Measurements from ENCODE around the gene CDC20. TPM values are rescaled to one million over a fixed set of nuclear protein-coding genes. Genes with fewer than 3 reads are reported as not detected.

CDC20 gene
- total and polyA plus RNA-seq, 12 donors: 0.32 to 12.8 (median 2.3) TPM

DNA sequence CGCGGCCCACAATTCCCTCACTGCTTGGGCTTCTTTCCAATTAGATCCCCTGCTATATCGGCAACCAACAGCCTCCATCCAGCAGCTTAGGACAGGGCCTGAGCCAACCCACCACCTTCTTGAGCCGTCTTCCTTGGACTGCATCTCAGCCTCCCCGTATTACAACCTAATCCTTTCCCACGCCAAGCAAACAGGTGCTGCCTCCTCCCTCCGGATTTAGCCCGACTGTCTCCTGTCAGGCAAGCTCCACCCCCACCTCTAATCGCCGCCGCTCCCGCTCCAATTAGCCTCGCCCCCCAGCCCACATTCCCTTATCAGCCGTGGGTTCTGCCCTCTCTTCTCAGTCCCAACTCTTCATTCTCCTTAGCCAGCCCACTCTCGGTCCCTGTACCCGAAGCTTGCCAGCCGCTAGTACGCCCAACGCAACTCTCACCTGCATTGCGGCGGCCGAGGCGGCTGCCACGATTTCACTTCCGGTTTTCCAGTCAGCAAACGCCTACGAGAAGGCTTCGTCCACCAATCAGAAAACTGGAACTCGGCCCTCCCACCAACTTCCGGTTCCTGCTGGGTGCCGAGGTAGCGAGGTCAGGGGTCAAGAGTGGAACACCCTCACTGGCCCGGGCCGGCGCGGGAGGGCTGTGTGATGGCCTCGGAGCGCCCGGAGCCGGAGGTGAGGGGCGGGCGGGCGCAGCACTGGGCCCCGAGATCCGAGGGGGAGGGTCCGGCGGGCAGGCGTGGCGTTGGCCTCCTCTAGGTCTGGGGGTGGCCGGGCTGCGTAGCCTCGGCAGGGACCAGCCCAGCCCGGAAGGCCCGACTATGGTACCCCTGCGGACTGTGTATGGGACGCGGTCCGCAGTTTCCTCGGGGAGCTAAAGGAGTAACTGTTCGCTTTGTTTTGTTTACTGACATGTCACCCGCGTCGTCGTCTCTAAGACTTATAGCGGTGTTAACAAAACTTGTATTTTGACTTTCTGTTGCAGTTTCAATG, 30.8 kb downstream of the CDC20 start, which contains the start of the genes MED8 and SZT2:
MED8 (minus strand) TSS at position 475 of the 988 bp plus-strand sequence; CDS start at position 439, 36 bp downstream.
SZT2 (plus strand) TSS at position 574 of the 988 bp plus-strand sequence; CDS start at position 644, 70 bp downstream.
- intact Hi-C loops (cut with DNase I): no loop called here
- H3K4me1 ChIP-seq (replicated peaks in 1 of 2): peaks cover 16 to 27% of the 10 kb centered on the region in 2 donors
- H3K27me3 ChIP-seq: no peaks in the 10 kb centered on the region
- peak within 1 kb of the TSS; percentile 65 to 93 (median 86) for H3K4me3 ChIP-seq
- TF ChIP-seq CTCF (IDR thresholded peaks at IDR 0.05): peak in 1 of 6 experiments; percentile 2
- peak; percentile 58 to 72 for TF ChIP-seq POLR2A (IDR thresholded peaks at IDR 0.05)
- H3K36me3 ChIP-seq (replicated peaks in 1 of 2): peaks cover 0 to 31% of the 10 kb centered on the region in 2 donors
- H3K27ac ChIP-seq: peak within 1 kb of the TSS; percentile 51 to 88 (median 67)
- WGBS, 4 donors: 0 to 1% (median 0%) methylated on average over 43 to 65 of the region's 65 CpGs
- peak; percentile 96 to 99 (median 96) for DNase-seq
- H3K9me3 ChIP-seq (replicated peaks in 1 of 3): no peaks in the 10 kb centered on the region

DNA sequence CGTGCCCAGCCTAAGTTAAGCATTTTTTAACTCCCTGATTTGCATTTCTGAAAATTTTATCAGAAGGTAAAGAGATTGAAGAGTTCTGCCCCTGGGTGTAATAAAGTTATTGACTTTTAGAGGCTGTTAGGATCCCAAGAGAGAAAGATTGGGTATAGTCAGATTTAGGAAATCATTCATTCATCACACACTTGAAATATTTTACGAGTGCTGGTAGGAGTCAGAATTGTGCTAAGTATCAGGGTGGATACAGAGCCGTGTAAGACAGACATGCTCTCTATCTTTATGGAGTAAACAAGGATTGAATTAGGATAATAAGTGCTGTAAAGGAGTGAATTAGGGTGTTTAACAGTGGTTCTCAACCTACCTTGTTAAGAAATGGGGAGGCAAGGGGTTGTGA, 33.9 kb downstream of the CDC20 start:
- H3K36me3 ChIP-seq (replicated peaks in 1 of 2): peaks cover 0 to 12% of the 10 kb centered on the region in 2 donors

GRCh38 chr1:43395523-43395922, 36.7 kb downstream of the CDC20 start:
- no peak overlapping the region for H3K27ac ChIP-seq
- intact Hi-C loops (cut with DNase I): no loop called here
- DNase-seq: no peak
- no peaks in the 10 kb centered on the region for H3K27me3 ChIP-seq
- no peak overlapping the region for H3K4me3 ChIP-seq
- TF ChIP-seq POLR2A (IDR thresholded peaks at IDR 0.05) (no peak), CTCF (IDR thresholded peaks at IDR 0.05) (no peak)
- H3K9me3 ChIP-seq (replicated peaks in 1 of 3): no peaks in the 10 kb centered on the region
- H3K4me1 ChIP-seq (replicated peaks in 1 of 2): peaks cover 8 to 15% of the 10 kb centered on the region in 2 donors
- 93 to 98% (median 93%) methylated on average over 4 of the region's 4 CpGs for WGBS, 4 donors
- peaks cover 0 to 12% of the 10 kb centered on the region in 2 donors for H3K36me3 ChIP-seq (replicated peaks in 1 of 2)

More for the DNA sequence above, 33.9 kb downstream of the CDC20 start:
- Histone ChIP-seq H3K4me1 (replicated peaks in 1 of 2) (peaks cover 16 to 25% of the 10 kb centered on the region in 2 donors), H3K27ac (no peak overlapping the region), H3K27me3 (no peaks in the 10 kb centered on the region), H3K9me3 (replicated peaks in 1 of 3) (no peaks in the 10 kb centered on the region), H3K4me3 (no peak overlapping the region)
- no peak for DNase-seq
- 73 to 88% (median 85%) methylated on average over 3 of the region's 3 CpGs for WGBS, 4 donors
- intact Hi-C loops (cut with DNase I): no loop called here
- no peak for TF ChIP-seq CTCF (IDR thresholded peaks at IDR 0.05)

- Histone ChIP-seq H3K9me3 (replicated peaks in 1 of 3) (no peaks in the 10 kb centered on the region), H3K27me3 (no peaks in the 10 kb centered on the region), H3K4me1 (replicated peaks in 1 of 2) (peaks cover 5 to 15% of the 10 kb centered on the region in 2 donors), H3K27ac (no peak overlapping the region), H3K4me3 (no peak overlapping the region), H3K36me3 (replicated peaks in 1 of 2) (peaks cover 0 to 12% of the 10 kb centered on the region in 2 donors)
- no peak for DNase-seq
- 55 to 75% (median 68%) methylated on average over 1 of the region's 1 CpG for WGBS, 4 donors
- no peak for TF ChIP-seq POLR2A (IDR thresholded peaks at IDR 0.05)
- TF ChIP-seq CTCF (IDR thresholded peaks at IDR 0.05): no peak
- intact Hi-C loops (cut with DNase I): no loop called here
Observed at GRCh38 chr1:43396059-43396458, 37.3 kb downstream of the CDC20 start.

All from adrenal gland (tissue), 12 donors.